ENCODE results near the gene NRAP.

Gene NRAP

GRCh38 chr10:113644185-113645120 is 19.4 kb downstream of the NRAP start:
- TF ChIP-seq YY1 (IDR thresholded peaks at IDR 0.05; ENCODE audit: low read depth) (no peak), ZBTB7A (IDR thresholded peaks at IDR 0.05; ENCODE audit: low read depth) (no peak), TCF12 (IDR thresholded peaks at IDR 0.05; ENCODE audit: low read depth) (no peak), TEAD4 (IDR thresholded peaks at IDR 0.05) (no peak), USF1 (IDR thresholded peaks at IDR 0.05) (no peak), CEBPB (IDR thresholded peaks at IDR 0.05) (no peak), REST (IDR thresholded peaks at IDR 0.05; ENCODE audit: low read depth) (no peak)

- TF ChIP-seq CEBPB (IDR thresholded peaks at IDR 0.05): no peak
- no peak for TF ChIP-seq TAF1 (IDR thresholded peaks at IDR 0.05; ENCODE audit: low read depth)
- TF ChIP-seq TCF12 (IDR thresholded peaks at IDR 0.05; ENCODE audit: low read depth): no peak
- no peak for TF ChIP-seq EP300 (IDR thresholded peaks at IDR 0.05; ENCODE audit: borderline replicate concordance)
- TF ChIP-seq TEAD4 (IDR thresholded peaks at IDR 0.05): no peak
- no peak for TF ChIP-seq USF1 (IDR thresholded peaks at IDR 0.05)
- no peak for TF ChIP-seq CREB1 (IDR thresholded peaks at IDR 0.05; ENCODE audit: low read depth)
- TF ChIP-seq ZBTB7A (IDR thresholded peaks at IDR 0.05; ENCODE audit: low read depth): no peak
- no peak for TF ChIP-seq REST (IDR thresholded peaks at IDR 0.05; ENCODE audit: low read depth)
- no peak for TF ChIP-seq NFIC (IDR thresholded peaks at IDR 0.05)
- TF ChIP-seq MAX (IDR thresholded peaks at IDR 0.05): no peak
- no peak for TF ChIP-seq FOXM1 (IDR thresholded peaks at IDR 0.05; ENCODE audit: borderline replicate concordance, low read depth)
- no peak for TF ChIP-seq YY1 (IDR thresholded peaks at IDR 0.05; ENCODE audit: low read depth)
- TF ChIP-seq RAD21 (IDR thresholded peaks at IDR 0.05; ENCODE audit: low read depth): no peak
- no peak for TF ChIP-seq EGR1 (IDR thresholded peaks at IDR 0.05)
Observed at GRCh38 chr10:113643183-113643582, 20.7 kb downstream of the NRAP start.

GRCh38 chr10:113641702-113642101 is 22.1 kb downstream of the NRAP start:
- TF ChIP-seq CREB1 (IDR thresholded peaks at IDR 0.05; ENCODE audit: low read depth) (no peak), EP300 (IDR thresholded peaks at IDR 0.05; ENCODE audit: borderline replicate concordance) (no peak), CEBPB (IDR thresholded peaks at IDR 0.05) (no peak), YY1 (IDR thresholded peaks at IDR 0.05; ENCODE audit: low read depth) (no peak), USF1 (IDR thresholded peaks at IDR 0.05) (no peak), RAD21 (IDR thresholded peaks at IDR 0.05; ENCODE audit: low read depth) (no peak), NFIC (IDR thresholded peaks at IDR 0.05) (no peak), TCF12 (IDR thresholded peaks at IDR 0.05; ENCODE audit: low read depth) (no peak), ZBTB7A (IDR thresholded peaks at IDR 0.05; ENCODE audit: low read depth) (no peak), MAX (IDR thresholded peaks at IDR 0.05) (no peak), TEAD4 (IDR thresholded peaks at IDR 0.05) (no peak)

- TF ChIP-seq TAF1 (IDR thresholded peaks at IDR 0.05; ENCODE audit: low read depth): no peak
- no peak for TF ChIP-seq CREB1 (IDR thresholded peaks at IDR 0.05; ENCODE audit: low read depth)
- no peak for TF ChIP-seq EP300 (IDR thresholded peaks at IDR 0.05; ENCODE audit: borderline replicate concordance)
- no peak for TF ChIP-seq NFIC (IDR thresholded peaks at IDR 0.05)
- no peak for TF ChIP-seq REST (IDR thresholded peaks at IDR 0.05; ENCODE audit: low read depth)
- TF ChIP-seq RAD21 (IDR thresholded peaks at IDR 0.05; ENCODE audit: low read depth): no peak
- TF ChIP-seq ZBTB7A (IDR thresholded peaks at IDR 0.05; ENCODE audit: low read depth): no peak
- no peak for TF ChIP-seq YY1 (IDR thresholded peaks at IDR 0.05; ENCODE audit: low read depth)
- TF ChIP-seq USF1 (IDR thresholded peaks at IDR 0.05): no peak
- TF ChIP-seq TEAD4 (IDR thresholded peaks at IDR 0.05): no peak
- TF ChIP-seq MAX (IDR thresholded peaks at IDR 0.05): no peak
- TF ChIP-seq FOXM1 (IDR thresholded peaks at IDR 0.05; ENCODE audit: borderline replicate concordance, low read depth): no peak
- no peak for TF ChIP-seq TCF12 (IDR thresholded peaks at IDR 0.05; ENCODE audit: low read depth)
- no peak for TF ChIP-seq EGR1 (IDR thresholded peaks at IDR 0.05)
- no peak for TF ChIP-seq CEBPB (IDR thresholded peaks at IDR 0.05)
Observed at GRCh38 chr10:113639966-113640365, 23.9 kb downstream of the NRAP start.

Measured in Ishikawa (cell line).